ENCODE data around the gene JTB.

The JTB gene

DNA sequence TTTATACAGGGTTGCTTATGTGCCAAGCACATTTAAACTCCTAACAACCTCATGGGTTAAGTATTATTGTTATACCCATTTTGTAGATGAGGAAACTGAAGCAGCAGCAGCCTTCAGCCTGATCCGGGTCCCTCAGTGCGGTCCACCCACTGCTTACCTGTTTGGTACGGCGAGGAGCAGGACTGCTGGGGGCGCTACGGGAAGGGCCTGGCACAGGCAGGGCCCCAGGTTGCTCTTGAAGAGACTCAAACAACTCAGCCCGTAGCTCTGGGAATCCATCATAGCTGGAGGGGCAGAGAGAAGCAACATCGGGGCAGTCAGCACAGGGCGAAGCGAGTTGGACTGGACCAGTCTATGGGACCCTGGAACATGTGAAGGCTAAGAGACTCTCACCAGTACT lies 40.1 kb downstream of the JTB start:
- H3K9me3 Mint-ChIP-seq, result no peaks in the 10 kb centered on the region
- no peaks in the 10 kb centered on the region for H3K27me3 Mint-ChIP-seq (ENCODE audit: low read depth)
- no peak overlapping the region for H3K4me3 Mint-ChIP-seq
- peaks cover 53% of the 10 kb centered on the region for H3K36me3 Mint-ChIP-seq (ENCODE audit: low read depth)
- no peaks in the 10 kb centered on the region for H3K4me1 Mint-ChIP-seq
- H3K27ac Mint-ChIP-seq, result no peak overlapping the region
- TF ChIP-seq, protein P1, sequence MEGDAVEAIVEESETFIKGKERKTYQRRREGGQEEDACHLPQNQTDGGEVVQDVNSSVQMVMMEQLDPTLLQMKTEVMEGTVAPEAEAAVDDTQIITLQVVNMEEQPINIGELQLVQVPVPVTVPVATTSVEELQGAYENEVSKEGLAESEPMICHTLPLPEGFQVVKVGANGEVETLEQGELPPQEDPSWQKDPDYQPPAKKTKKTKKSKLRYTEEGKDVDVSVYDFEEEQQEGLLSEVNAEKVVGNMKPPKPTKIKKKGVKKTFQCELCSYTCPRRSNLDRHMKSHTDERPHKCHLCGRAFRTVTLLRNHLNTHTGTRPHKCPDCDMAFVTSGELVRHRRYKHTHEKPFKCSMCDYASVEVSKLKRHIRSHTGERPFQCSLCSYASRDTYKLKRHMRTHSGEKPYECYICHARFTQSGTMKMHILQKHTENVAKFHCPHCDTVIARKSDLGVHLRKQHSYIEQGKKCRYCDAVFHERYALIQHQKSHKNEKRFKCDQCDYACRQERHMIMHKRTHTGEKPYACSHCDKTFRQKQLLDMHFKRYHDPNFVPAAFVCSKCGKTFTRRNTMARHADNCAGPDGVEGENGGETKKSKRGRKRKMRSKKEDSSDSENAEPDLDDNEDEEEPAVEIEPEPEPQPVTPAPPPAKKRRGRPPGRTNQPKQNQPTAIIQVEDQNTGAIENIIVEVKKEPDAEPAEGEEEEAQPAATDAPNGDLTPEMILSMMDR (IDR thresholded peaks at IDR 0.05; ENCODE audit: unreplicated experiment in 3 of 3), result no peak

DNA sequence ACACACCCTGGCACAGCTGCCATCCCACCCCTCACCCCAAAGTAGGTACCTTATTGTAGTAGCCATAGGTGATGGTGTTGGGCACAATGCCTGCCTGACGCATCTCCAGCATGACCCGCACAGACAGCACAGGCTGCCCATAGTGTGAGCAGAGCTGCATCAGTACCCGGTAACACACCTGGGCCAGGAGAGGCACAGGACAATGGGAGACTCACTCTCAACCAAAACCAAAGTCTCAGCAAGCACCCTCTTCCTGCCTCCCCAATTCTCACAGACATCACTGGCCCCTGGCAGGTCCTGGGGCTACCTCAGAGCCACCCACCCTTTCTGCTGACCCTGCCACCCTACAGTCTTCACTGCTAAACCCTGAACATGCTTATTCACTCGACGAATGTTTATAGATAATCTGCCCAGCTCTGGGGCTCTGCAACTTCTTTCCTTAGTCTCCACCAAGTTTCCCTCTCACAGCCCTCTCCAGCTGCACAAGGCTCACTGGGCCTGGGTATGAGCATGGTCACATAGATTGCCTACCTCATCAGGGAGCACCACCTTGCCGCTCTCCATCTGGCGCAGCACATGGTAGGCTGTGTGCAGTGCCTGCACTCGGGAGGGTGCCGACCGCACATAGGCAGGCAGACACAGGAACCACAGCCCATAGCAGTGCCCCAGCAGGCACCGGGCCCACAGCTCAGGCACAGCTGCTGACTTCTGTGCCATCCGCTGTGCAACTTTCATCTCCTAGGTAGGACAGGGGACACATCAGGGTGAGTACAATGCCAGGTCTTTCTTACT lies 41.3 kb downstream of the JTB start:
- Mint-ChIP-seq H3K9me3 (no peaks in the 10 kb centered on the region), H3K4me3 (no peak overlapping the region), H3K27me3 (ENCODE audit: low read depth) (no peaks in the 10 kb centered on the region), H3K4me1 (no peaks in the 10 kb centered on the region), H3K36me3 (ENCODE audit: low read depth) (peaks cover 53% of the 10 kb centered on the region), H3K27ac (no peak overlapping the region)
- TF ChIP-seq, protein P1 (IDR thresholded peaks at IDR 0.05; ENCODE audit: unreplicated experiment in 3 of 3), result no peak

DNA sequence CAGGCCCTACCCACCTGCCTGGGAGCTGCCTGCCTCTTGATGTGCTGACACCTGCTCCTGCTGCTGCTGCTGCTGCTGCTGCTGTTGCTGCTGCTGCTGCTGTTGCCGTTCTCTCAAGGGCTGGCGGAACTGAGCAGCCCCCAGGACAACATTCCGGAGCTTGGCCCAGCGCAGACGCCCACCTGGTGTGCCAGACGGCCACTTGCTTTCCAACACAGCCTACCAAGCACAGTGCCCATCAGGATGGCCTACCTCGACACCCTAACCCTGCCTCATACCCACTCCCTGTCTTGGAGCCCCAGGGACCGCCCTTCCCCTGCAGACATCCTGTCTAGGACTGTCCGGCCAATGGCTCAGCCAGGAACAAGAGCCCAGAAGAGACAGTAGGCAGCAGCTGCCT lies 42.7 kb downstream of the JTB start:
- H3K27ac Mint-ChIP-seq, result no peak overlapping the region
- TF ChIP-seq, protein P1 (IDR thresholded peaks at IDR 0.05; ENCODE audit: unreplicated experiment in 3 of 3), result no peak
- H3K4me1 Mint-ChIP-seq, result no peaks in the 10 kb centered on the region
- no peaks in the 10 kb centered on the region for H3K27me3 Mint-ChIP-seq (ENCODE audit: low read depth)
- H3K36me3 Mint-ChIP-seq (ENCODE audit: low read depth), result peaks cover 52% of the 10 kb centered on the region
- H3K9me3 Mint-ChIP-seq, result no peaks in the 10 kb centered on the region
- H3K4me3 Mint-ChIP-seq, result no peak overlapping the region

DNA sequence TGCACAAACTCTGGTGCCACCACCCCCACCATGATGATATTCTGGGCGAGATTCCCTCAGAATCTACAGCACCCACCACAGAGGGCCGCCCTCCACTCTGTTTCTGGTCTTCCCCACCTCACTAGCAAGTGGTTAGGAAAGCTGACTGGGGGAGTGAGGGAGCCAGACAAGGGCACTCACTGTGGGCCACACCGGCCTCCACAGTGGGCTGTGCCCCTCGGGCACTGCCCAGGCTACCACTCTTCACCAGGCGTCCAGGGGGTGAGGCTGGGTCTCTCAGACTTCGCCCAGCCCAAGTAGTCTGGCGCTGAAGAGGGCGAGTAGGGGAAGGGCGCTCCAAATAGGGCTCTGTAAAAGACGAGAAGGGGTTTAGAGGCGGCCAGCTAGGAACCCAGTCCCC lies 43.5 kb downstream of the JTB start:
- H3K27ac Mint-ChIP-seq, result no peak overlapping the region
- H3K9me3 Mint-ChIP-seq, result no peaks in the 10 kb centered on the region
- TF ChIP-seq, protein P1 (IDR thresholded peaks at IDR 0.05; ENCODE audit: unreplicated experiment in 3 of 3), result no peak
- no peaks in the 10 kb centered on the region for H3K4me1 Mint-ChIP-seq
- peaks cover 45% of the 10 kb centered on the region for H3K36me3 Mint-ChIP-seq (ENCODE audit: low read depth)
- no peaks in the 10 kb centered on the region for H3K27me3 Mint-ChIP-seq (ENCODE audit: low read depth)
- no peak overlapping the region for H3K4me3 Mint-ChIP-seq

GRCh38 chr1:153933430-153933829 lies 44.0 kb downstream of the JTB start:
- TF ChIP-seq, protein P1 (IDR thresholded peaks at IDR 0.05; ENCODE audit: unreplicated experiment in 3 of 3), result no peak
- Mint-ChIP-seq H3K9me3 (no peaks in the 10 kb centered on the region), H3K4me3 (no peak overlapping the region), H3K4me1 (no peaks in the 10 kb centered on the region), H3K27me3 (ENCODE audit: low read depth) (no peaks in the 10 kb centered on the region), H3K36me3 (ENCODE audit: low read depth) (peaks cover 41% of the 10 kb centered on the region), H3K27ac (no peak overlapping the region)
